Adrenal gland (tissue), 5 donors: Measurements from ENCODE around the gene CD22.
"Not testable (repeated sequence)": the region's sequence is repeated elsewhere in the genome, so short reads cannot be mapped to it uniquely, and the experiment has no call there.

ENCODE experiments used
- CTCF ChIP-seq, 6 experiments: fragments of 450-650 bp in 4 of 6; fragments of 200-600 bp in 2 of 6; sonication (generic) in 1 of 6; IDR thresholded peaks; 1 replicate in 5 of 6; 2 replicates in 1 of 6; pipeline versions ENCODE4 v1.5.1 to v1.8.0; 2016 to 2021; ENCODE audit warnings: antibody characterized with exemption in 6 of 6, mild to moderate bottlenecking in 2 of 6, moderate library complexity in 1 of 6
- POLR2A ChIP-seq, 2 donors: fragments of 450-650 bp; IDR thresholded peaks; one replicate each; pipeline ENCODE4 v1.6.1; 2017; ENCODE audit warnings: antibody characterized with exemption in 2 of 2, mild to moderate bottlenecking in 2 of 2, moderate library complexity in 1 of 2
- donor health status: DM: no; HTN: no; CAD: no.

- not testable (repeated sequence) for TF ChIP-seq POLR2A, CTCF (IDR thresholded peaks at IDR 0.05)
These were observed 30.4 kb downstream of the CD22 start for GRCh38 chr19:35359395-35359794.
